ENCODE measurements around the gene SAFB2. TPM values are rescaled to one million over a fixed set of nuclear protein-coding genes. Genes with fewer than 3 reads are reported as not detected.

Gene SAFB2
- total RNA-seq, 1 donor from 2014 or later: 17.6 TPM

DNA sequence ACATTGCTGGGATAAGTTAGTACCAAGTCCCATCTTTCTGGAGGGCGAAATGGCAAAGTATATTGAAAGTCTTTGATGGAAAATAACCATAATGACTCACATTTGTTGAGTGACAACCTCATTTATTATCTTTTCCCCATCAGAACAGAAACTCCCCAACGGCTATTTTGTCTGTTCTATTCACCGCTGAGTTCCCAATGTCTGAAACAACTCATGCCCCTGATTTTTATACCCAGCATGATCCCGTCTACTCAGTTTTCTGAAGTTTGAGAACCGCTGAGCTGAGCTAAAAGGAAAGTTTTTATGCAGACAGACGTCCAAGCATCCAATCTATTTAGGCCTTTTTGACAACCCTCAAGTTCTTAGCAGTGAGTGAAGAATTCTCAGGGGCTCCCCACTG lies 47.0 kb downstream of the SAFB2 start:
- no peak for DNase-seq (ENCODE audit: low read depth)
- TF ChIP-seq, protein P1, sequence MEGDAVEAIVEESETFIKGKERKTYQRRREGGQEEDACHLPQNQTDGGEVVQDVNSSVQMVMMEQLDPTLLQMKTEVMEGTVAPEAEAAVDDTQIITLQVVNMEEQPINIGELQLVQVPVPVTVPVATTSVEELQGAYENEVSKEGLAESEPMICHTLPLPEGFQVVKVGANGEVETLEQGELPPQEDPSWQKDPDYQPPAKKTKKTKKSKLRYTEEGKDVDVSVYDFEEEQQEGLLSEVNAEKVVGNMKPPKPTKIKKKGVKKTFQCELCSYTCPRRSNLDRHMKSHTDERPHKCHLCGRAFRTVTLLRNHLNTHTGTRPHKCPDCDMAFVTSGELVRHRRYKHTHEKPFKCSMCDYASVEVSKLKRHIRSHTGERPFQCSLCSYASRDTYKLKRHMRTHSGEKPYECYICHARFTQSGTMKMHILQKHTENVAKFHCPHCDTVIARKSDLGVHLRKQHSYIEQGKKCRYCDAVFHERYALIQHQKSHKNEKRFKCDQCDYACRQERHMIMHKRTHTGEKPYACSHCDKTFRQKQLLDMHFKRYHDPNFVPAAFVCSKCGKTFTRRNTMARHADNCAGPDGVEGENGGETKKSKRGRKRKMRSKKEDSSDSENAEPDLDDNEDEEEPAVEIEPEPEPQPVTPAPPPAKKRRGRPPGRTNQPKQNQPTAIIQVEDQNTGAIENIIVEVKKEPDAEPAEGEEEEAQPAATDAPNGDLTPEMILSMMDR (conservative IDR thresholded peaks at IDR 0.05; ENCODE audit: low read depth, low read length): no peak
- no peak overlapping the region for H3K4me3 ChIP-seq (ENCODE audit: low read depth, low read length)

DNA sequence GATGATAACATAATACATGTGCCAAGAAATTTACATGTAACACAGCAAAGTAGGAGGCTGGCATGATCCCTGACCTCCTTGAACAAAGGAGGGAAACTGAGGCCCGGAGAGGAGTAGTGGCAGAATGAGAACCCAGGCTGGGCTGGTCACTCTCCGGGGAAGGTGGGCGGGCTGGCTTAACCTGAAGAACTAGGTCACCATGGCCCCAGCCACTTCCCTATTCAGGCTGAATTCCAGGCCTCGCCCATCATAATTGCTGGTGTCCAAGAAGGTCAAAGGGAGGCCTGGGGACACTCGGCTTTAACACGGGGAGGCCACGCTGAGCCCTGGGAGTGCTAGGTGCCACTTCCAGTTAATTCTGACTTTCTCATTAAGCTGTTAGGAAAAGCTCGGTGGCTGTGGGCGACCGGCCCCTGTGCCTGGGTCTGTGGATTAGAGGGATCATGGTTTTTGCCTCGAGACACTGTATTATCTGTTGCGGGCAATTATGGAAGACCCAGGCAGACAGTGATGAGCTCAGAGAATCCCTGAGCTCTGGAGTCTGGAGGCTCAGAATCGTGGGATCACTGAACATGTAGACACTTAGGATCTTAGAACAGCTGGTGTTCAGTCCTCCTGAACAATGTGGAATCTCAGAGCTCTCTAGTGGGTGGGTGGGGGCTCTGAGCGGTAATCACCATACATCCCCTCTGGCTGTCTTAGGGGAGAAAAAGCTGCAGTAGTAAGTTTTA lies 49.9 kb downstream of the SAFB2 start:
- DNase-seq (ENCODE audit: low read depth): no peak
- H3K4me3 ChIP-seq (ENCODE audit: low read depth, low read length): no peak overlapping the region
- TF ChIP-seq, protein P1 (conservative IDR thresholded peaks at IDR 0.05; ENCODE audit: low read depth, low read length): no peak

DNA sequence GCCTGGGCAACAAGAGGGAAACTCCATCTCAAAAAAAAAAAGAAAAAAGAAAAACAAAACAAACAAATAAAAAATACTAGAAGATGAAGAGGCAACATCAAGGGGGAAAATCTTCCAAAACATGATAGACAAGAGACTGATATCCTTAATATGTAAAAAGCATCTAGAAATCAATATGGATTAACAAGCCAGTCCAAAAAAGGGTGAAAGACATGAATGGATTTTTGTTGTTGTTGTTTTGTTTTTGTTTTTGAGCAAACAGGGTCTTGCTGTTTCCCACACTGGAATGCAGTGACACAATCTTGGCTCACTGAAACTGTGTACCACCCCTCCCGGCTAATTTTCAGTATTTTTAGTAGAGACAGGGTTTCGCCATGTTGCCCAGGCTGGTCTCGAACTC lies 50.8 kb downstream of the SAFB2 start:
- no peak overlapping the region for H3K4me3 ChIP-seq (ENCODE audit: low read depth, low read length)
- no peak for DNase-seq (ENCODE audit: low read depth)
- TF ChIP-seq, protein P1 (conservative IDR thresholded peaks at IDR 0.05; ENCODE audit: low read depth, low read length): no peak

DNA sequence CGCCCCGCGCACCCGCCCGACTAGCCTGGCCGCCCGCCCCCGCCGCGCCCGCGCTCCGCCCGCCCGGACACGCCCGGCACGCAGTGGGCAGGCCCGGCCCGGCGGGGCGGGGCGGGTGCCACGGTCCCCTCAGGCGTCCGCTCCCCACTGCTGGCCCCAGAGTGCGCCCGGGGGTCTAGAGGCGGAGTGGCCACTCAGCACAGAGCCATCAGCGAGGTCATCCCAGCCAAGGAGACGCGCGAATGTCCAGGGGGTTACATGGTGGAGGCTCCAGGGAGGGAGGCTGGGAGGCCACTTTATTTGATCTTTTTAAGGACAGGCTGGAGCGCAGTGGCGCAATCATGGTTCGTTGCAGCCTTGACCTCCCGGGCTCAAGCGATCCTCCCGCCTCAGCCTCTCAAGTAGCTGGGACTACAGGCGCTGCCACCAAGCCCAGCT lies 54.6 kb downstream of the SAFB2 start:
- no peak for DNase-seq (ENCODE audit: low read depth)
- no peak overlapping the region for H3K4me3 ChIP-seq (ENCODE audit: low read depth, low read length)
- TF ChIP-seq, protein P1 (conservative IDR thresholded peaks at IDR 0.05; ENCODE audit: low read depth, low read length): no peak

DNA sequence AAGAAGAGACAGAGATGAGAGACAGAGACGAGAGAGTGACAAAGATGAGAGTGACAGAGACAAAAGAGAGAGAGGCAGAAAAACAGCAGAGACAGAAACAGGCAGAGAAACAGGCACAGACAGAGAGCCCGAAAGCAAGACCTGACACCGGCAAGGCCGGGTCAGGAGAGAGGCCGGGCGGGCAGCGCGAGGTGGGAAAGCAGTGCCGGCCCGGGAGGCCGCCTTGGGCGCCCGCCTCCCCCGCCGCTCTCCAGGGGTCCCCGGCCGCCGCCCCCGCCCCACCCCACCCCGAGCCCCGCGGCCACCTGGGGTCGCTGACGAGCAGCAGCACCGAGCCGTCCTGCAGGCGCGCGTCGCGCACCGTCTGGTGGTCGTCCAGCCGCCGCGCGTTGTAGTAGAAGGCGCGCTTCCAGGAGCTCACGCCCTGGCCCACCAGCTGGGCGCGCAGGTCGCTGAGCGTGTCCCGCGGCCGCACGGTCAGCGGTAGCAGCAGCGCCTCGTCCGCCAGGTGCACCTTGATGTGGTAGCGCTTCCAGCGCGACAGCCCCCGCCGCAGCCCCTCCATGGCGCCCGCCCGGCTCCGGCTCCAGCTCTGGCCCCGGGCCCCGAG lies 55.1 kb downstream of the SAFB2 start, which contains the start of gene TINCR:
Gene TINCR, minus strand, starts transcription at position 594 of the 610 bp plus-strand sequence.
- H3K4me3 ChIP-seq (ENCODE audit: low read depth, low read length): no peak within 1 kb of the TSS
- TF ChIP-seq, protein P1 (conservative IDR thresholded peaks at IDR 0.05; ENCODE audit: low read depth, low read length): no peak
- DNase-seq (ENCODE audit: low read depth): no peak

DNA sequence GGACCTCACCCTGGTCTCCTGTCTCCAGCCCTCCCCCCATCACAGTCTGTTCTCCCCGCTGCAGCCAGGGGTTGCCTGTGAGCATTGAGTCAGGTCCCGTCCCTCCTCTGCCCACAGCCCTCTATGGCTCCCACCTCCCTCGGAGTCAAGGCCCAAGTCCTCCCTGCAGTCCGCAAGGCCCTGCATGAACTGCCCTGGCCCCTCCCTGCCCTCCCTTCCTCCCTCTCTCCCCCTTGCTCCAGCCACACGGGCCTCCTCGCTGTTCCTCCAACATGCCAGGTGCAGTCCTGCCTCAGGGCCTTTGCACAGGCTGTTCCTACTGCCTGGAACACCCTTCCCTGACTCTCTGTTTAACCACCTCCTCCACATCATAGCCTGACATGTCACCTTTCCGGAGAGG lies 57.6 kb downstream of the SAFB2 start:
- TF ChIP-seq, protein P1 (conservative IDR thresholded peaks at IDR 0.05; ENCODE audit: low read depth, low read length): no peak
- DNase-seq (ENCODE audit: low read depth): no peak
- no peak overlapping the region for H3K4me3 ChIP-seq (ENCODE audit: low read depth, low read length)
